Measurements from ENCODE around the gene DKC1.
"Not testable (repeated sequence)": the region's sequence is repeated elsewhere in the genome, so short reads cannot be mapped to it uniquely, and the experiment has no call there.

DKC1 gene

GRCh38 chrX:154795016-154795415, 32.4 kb downstream of the DKC1 start:
- no peak for DNase-seq

GRCh38 chrX:154797006-154797405, 34.3 kb downstream of the DKC1 start:
- DNase-seq = no peak

GRCh38 chrX:154799556-154800348, 37.1 kb downstream of the DKC1 start:
- DNase-seq = peak; percentile 83

GRCh38 chrX:154800478-154801210, 38.0 kb downstream of the DKC1 start:
- no peak for DNase-seq

- no peak for DNase-seq
These were observed 40.3 kb downstream of the DKC1 start for GRCh38 chrX:154802947-154803346.

DNA sequence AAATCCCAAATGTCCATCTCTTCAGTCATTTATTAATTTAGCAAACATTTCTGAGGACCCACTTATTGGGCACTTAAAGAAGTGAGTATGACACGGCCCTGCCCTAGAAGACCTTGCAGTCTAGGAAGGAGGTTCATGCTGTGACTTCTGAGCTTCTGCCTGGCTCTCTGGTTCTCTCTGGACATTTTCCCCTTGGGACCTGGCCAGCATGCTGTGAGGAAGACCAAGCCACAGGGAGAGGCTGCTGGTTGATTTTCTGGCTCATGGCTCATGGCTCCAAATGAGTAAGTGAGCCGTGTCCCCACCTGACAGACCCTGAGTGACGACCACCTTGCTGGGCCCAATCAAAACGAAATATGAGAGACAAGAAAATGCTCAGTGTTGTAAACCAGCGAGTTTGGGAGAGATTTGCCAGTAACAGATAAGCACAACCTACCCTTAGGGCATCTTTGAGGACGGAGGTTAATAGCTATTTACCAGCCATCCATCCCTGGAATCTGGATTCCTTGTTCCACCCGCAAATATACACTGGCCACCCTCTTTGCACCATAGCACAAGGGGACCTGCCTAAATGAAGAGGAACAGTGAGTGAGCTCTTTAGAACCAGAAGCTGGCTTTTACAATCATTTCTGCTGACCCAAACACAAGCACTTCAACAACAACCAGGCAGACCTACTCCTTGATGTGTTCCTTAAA, 41.7 kb downstream of the DKC1 start:
- DNase-seq = no peak

DNA sequence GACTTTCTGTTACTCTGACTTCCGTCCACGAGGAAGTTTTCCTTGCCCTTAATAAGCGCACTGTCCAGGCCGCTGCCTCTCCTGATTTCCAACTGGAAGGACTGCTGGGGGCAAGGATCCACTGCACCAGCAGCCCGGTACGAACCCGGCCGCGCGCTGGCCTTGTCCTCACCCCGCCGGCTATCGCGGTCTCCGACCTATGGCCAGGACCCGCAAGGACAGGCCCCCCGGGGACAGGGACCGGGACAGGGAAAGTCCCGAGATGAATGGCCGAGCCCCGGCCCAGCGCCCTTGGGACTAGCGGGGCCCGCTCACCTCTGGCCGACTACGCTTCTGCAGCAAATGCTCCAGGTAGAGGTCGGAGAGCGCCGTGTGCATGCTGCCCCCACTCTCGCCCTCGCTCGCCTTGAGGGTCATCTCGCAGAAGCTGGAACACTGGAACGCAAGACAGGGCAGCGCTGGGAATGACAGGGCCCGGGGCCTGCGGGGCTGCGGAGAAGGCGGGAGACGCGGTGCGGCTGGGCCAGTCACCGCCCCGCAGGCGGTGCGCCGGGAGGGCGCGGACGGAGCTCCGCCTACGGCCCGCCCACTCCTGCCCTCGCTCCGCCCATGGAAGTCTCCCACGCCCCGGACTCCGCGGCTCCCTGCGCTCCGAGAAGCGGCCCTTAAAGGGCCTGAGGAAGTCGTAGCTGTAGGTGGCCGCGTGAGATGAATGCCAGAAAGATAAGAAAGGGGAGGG, 42.5 kb downstream of the DKC1 start, which contains the start of gene MPP1:
Gene MPP1, minus strand, starts transcription at position 529 of the 739 bp plus-strand sequence. Its CDS starts 112 bp downstream, at position 417.
- no peak for DNase-seq

DNA sequence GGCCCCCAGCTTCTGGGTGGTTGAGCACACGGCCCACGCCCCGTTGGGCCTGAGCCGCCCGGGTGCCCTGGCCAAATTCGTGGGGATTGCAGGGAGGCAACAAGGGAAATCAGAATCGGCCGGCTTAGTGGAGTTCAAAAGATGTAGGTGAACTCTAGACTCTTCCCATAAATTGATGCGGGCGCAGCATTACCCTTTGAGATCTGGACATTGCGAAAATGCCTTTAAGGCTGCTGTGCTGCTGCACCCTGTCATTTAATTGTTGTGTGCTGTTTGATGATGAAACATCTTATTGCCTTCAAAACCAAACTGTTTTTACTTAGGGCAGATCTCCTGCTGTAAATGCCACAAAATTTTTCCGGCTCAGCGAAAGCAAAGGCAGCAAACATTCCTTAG, 43.0 kb downstream of the DKC1 start:
- DNase-seq = no peak

DNA sequence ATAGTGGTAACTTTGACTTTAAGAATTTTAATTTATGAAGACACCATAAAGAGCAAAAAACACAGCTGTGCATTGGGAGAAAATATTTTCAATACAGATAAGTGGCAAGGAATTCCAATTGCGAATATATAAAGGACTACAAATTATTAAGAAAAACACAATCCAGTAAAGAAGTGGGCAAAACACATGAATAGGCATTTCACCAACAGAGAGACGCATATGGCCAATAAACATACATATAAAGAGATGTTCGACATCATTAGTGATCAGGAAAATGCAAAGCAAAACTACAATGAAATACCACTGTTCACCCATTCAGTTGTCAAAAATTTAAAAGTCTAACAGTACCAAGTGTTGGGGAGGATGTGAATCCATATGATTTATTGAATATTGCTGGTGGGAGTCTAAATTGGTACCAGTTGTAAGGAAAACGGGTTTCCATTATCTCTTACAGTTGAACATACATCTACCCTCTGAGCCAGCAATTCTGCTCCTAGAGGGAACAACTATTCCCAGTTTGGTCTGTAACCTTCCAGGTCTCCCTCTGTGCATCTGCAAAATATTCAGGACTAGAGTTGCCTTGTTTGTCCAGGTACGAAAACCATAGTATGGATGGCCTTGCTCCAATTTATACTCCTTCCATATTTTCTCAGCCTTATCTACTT, 44.3 kb downstream of the DKC1 start:
- DNase-seq = no peak

DNA sequence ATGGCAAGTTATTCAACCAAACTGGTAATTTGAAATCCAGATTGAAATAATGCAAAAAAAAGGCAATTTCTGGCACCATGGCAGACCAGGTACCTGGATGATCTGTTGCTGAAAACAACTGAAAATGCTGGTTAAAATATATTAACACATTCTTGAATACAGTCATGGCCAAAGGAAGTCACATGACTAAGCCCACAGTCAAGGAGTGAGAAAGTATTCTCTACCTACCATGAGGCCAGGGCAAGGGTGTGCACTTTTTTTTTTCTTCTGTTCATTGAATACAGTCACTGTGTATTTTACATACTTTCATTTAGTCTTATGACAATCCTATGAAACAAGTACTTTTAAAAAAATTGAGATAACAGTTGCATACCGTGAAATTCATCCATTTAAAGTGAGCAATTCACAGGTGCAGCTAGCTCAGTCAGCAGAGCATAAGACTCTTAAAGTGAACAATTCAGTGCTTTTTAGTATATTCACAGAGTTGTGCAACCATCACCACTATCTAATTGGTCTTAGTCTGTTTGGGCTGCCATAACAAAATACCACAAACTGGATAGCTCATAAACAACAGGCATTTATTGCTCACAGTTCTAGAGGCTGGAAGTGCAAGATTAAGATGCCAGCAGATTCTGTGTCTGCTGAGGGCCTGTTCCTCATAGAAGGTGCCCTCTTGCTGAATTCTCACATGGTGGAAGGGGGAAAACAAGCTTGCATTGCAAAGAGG, 47.4 kb downstream of the DKC1 start:
- no peak for DNase-seq

GRCh38 chrX:154812341-154813101, 49.9 kb downstream of the DKC1 start:
- no peak for DNase-seq

GRCh38 chrX:154813801-154814200, 51.1 kb downstream of the DKC1 start:
- DNase-seq = no peak

DNA sequence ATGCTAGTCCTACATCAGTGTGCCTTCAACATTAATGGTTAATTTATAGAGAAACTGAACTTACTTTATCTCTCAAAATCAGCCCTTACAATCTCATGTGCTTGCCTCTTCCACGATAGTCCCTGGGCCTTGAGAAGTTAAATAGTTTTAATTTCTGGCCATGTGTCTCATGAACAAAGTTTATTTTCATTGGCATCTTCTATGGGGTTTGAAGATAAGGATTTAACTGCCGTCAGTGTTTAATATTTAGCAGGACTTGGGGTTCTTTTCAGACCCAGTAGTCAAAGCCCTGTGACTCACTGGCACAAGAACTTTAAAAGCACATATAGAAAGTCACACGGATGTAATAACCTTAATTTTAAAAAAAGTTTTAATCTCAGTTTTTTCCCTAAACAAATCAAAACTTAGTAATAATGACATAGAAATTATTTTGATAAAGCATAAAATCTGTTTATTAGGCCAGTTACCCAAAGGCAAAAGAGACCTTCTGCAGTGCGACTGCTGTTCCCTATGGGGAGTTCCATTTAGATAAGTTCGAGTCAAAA, 52.7 kb downstream of the DKC1 start:
- DNase-seq = no peak

DNA sequence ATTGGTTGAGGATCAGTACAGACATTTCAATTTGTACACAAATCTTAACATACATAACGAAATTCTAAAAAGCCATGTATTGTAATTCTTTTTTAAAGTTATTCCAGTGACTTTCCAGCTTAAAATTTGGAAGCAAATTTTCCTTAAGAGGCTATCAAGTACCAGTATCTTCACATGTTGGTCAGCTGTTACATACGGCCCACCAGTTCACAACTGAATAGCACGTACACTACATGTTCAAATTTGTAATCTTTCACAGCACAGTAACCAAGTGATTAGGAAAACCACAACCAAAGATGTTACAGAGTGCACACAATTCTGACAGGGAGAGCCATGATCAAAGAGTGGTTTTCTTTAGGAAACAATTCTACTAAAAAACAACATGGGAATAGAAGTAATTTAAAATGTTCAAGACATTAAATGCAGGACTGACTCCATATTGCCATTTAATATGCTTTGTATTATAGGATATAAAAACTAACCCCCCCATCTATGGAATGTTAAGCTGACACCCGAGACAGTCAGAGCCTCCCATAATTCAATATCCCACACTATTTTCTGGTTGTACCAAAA, 53.7 kb downstream of the DKC1 start:
- DNase-seq = not testable (repeated sequence)

GRCh38 chrX:154817048-154817618, 54.5 kb downstream of the DKC1 start:
- DNase-seq = not testable (repeated sequence)

DNA sequence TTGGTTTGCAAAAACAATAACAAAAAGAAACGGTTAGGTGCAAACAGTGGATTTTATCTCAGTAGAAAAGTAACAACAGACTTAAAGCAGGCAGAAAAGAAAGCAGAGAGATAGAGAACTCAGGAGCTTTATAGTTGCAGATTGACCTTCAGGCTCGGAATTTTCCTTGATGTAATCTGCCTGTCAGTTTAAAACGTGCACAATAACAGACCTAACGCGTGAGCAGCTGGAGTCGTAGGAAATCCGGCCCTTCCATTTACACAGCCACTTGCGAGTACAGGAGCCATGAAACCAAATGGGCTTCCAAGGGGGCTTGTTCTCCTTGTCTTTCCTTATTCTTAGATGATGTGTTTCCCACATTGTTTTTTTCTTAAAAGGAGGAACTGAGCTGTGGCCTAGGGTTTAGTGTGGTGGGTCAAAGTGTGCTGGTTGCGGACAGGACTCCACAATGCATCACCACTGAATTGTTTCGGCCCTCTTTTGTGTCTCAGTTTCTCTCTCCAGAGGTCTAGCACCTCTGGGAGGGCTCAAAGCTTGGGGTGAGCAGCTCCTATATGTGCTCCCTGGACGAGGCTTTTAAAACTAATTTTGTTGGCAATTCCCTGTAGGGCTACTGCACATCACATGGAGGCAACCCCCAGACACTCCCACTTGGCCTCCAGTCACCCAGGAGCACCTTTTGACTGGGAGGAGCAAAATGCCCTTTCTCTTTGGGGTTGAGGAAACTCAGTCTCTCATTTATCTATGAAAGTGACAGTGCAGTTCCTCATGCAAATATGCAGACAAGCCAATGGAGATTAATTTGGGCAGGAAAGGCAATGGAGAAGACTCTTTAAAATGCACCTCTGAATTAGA, 56.5 kb downstream of the DKC1 start:
- no peak for DNase-seq

DNA sequence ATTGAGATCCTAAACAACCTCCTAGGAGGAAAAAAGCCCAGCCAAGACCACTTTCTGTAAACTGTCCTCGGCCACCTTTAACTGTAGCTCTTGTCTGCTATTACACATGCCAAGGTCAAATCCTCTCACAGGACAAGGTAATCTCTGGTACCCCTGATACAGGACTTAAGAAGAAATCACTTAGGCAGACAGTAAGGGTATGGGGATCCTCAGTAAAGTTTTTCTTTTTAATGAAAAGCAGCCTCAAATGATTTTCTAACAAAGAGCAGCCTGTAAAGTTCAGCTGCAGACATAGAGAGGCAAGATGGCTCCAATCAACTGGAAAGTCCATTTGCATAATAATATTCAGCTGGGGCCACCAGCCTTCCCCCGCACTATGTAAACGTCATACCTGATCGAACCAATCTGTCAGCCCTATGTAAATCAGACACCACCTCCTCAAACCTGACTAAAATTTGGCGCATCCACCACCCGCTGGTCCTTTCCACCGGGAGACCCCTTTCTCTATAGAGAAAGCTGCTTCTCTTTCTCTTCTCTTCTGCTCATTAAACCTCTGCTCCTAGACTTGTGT, 57.2 kb downstream of the DKC1 start:
- DNase-seq = no peak

GRCh38 chrX:154821523-154821922, 58.9 kb downstream of the DKC1 start:
- DNase-seq = no peak

Data from NCI-H1417 treated with DMSO at 0.1 percent for 48 hours (cell line).